GM18526 (cell line): Measurements from ENCODE around the gene PLEKHH2.

Experiments
- POLR2A ChIP-seq: IDR thresholded peaks from 3 replicates; pipeline ENCODE4 v1.6.1; 2011; ENCODE audit not compliant: insufficient read length; ENCODE audit errors: extremely low read depth

The PLEKHH2 gene

GRCh38 chr2:43637030-43637803, at the start of gene PLEKHH2:
Gene PLEKHH2, plus strand, starts transcription at chr2:43637260. Its CDS starts 7,414 bp downstream, at chr2:43644674.
- TF ChIP-seq POLR2A, result no peak

DNA sequence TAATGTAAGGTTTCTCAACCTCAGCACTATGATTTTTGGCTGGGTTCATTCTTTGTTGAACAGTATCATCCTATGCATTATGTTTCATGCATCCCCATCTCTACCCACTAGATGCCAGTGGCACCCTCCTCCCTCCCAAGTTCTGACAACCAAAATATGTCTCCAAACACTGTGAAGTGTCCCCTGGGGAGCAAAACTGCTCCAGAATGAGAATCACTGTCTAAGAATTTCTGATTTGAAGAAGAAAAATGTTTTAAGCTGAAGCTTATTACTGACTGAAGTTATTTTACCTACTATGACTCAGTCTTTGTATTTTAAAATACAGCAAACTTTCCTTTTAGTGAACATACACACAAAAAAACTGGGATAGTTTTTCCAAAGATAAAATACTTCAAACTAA, 44.6 kb upstream of the PLEKHH2 start:
- TF ChIP-seq POLR2A, result no peak

GRCh38 chr2:43593254-43593653, 43.8 kb upstream of the PLEKHH2 start:
- TF ChIP-seq POLR2A, result no peak

GRCh38 chr2:43594875-43595274, 42.2 kb upstream of the PLEKHH2 start:
- TF ChIP-seq POLR2A, result no peak

DNA sequence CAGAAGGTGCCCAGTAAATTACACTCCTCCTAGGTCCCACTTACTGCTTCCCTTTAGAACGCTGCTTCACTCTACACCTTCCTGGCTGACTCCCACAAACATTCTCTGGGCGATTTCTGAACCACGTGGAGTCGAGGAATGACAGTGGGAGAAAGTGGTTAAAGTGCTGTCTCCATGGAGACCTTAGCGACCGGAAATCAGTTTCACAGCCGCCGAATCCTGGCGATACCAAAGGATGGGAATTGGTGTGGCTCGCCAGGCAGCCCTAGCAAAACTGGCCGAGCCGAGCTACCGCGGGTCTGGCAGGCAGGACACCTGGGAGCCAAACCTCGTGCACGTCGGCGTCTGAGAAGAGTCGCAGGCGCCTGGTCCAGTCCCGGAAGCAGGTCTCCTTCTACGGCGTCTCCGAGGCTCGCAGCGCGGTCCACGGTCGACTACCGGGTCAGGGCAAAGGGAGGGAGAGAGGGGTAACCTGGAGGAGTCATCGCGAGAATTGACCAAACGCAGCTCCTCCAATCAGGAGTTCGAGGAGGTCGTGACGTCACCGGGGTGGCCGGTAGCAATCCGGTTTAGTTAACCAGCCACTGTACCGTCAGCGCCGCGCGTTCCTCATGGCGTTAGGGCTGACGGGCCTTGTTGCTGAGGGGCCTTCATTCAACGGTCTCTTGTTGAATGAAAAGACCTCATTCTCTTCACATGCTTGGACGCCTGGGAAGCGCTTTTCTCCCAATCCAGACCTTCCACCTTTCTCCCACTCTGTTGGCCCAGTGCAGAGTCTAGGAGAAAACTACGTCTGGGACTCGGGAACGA, 41.3 kb upstream of the PLEKHH2 start, which contains the start of gene THADA:
Gene THADA (minus strand): TSS at position 436 of the 810 bp plus-strand sequence. CDS start 3,646 bp downstream, outside the sequence.
- peak; percentile 98 for TF ChIP-seq POLR2A

- TF ChIP-seq POLR2A, result no peak
Observed at GRCh38 chr2:43604674-43605073, 32.4 kb upstream of the PLEKHH2 start.

GRCh38 chr2:43605079-43605655, 31.9 kb upstream of the PLEKHH2 start:
- no peak for TF ChIP-seq POLR2A

GRCh38 chr2:43605851-43606250, 31.2 kb upstream of the PLEKHH2 start:
- no peak for TF ChIP-seq POLR2A

DNA sequence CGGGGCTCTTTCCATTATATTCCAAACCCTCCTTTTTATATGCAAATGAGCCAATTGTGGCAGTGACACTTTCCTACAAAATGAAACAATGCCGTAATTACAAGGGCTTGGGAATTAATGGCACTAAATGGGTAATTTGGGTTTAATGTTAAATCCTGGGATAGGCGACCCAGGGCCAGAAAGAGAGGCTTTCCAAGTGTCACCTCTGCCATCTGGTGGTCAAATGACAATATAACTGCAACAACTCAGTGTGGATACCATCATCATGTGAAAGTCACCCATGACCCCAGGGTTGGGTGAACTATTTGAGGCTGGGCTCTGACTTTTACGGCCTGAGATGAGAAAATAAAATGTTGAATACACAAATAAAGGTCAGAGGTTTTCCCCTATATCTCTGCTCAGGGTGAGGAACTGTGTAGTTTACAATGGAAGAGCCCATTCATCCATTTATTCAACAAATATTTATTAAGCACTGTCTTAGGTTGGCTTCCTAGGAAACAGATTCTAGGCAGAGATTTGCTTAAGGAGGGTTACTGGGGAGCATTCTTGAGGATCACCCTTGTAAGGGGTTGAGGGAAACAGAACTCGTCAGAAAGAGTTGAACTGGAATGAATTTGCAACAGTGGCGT, 27.7 kb upstream of the PLEKHH2 start:
- no peak for TF ChIP-seq POLR2A

- no peak for TF ChIP-seq POLR2A
Observed at GRCh38 chr2:43610361-43610760, 26.7 kb upstream of the PLEKHH2 start.

DNA sequence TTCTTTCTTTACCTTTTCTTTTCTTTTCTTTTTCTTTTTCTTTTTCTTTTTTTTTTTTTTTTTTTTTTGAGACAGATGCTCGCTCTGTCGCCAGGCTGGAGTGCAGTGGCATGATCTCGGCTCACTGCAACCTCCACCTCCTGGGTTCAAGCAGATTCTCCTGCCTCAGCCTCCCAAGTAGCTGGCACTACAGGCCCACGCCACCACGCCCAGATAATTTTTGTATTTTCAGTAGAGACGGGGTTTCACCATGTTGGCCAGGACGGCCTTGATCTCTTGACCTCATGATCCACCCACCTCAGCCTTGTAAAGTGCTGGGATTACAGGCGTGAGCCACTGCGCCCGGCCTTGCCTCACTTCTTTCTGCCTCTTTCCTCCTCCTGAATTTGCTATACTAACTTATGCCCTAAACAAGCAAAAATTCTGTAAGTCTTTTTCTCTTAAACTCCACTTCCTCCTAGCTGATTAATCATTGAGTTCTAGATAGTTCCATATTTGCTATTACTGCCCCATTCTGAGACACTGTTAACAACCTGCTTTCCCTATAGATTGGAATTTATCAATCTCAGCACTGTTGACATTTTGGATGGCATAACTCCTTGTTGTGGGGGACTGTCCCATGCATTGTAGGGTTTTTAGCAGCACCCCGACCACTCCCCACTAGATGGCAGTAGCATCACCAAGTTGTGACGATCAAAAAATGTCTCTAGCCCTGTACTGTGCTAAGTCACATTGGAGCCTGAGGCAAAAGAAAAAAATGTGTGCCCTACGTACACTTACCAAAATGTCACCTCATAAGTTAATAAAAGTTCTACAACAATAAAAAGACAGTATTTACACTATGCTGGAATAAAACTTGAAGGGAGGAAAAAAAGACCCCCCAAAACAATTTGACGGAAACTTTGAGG, 24.8 kb upstream of the PLEKHH2 start:
- TF ChIP-seq POLR2A, result no peak

GRCh38 chr2:43612944-43613343, 24.1 kb upstream of the PLEKHH2 start:
- TF ChIP-seq POLR2A, result no peak

GRCh38 chr2:43616967-43617680, 19.9 kb upstream of the PLEKHH2 start:
- no peak for TF ChIP-seq POLR2A

DNA sequence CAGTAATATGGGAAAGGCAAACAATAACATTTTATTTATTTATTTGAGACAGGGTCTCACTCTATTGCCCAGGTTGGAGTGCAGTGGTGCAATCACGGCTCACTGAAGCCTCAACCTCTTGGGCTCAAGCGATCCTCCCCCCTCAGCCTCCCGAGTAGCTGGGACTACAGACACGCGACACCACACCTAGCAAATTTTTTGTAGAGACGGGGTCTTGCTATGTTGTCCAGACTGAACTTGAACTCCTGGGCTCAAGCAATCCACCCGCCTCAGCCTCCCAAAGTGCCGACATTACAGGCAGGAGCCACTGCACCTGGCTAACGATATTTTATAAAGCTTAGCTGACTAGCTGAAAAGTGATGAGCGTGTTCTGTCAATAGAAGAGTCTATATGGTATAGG, 17.5 kb upstream of the PLEKHH2 start:
- no peak for TF ChIP-seq POLR2A
